GM23248 (cell line): ENCODE data around the gene GID4.

ENCODE experiments used
- EZH2 ChIP-seq: fragments of 200-600 bp; sonication (generic); IDR thresholded peaks from 2 replicates; pipeline ENCODE4 v1.6.1; 2018; ENCODE audit warnings: antibody characterized with exemption, mild to moderate bottlenecking; ENCODE audit not compliant: insufficient read depth, poor library complexity, severe bottlenecking
- EZH2phosphoT487 ChIP-seq: fragments of 200-600 bp; sonication (generic); IDR thresholded peaks from 2 replicates; pipeline ENCODE4 v1.6.1; 2018; ENCODE audit warnings: antibody characterized with exemption, moderate library complexity, mild to moderate bottlenecking, low read depth; ENCODE audit not compliant: insufficient read depth

GRCh38 chr17:18043491-18043890, 4.3 kb downstream of the GID4 start:
- TF ChIP-seq EZH2phosphoT487 (no peak), EZH2 (no peak)
